Neural cell (in vitro differentiated cells): ENCODE results near the gene ADGRL3. TPM values are rescaled to one million over a fixed set of nuclear protein-coding genes. Genes with fewer than 3 reads are reported as not detected.

Experiments
- H2AFZ ChIP-seq: fragments of 200-600, 300-800 bp; sonication (generic), shearing (Covaris generic); 2 replicates; pipeline ENCODE4 v1.6.0; 2014; ENCODE audit warnings: low read depth, mild to moderate bottlenecking, antibody characterized with exemption, low read length, moderate library complexity
- H3F3A ChIP-seq: fragments of 200-600 bp; shearing (Covaris generic); 2 replicates; pipeline ENCODE4 v1.6.1; 2016; ENCODE audit warnings: mild to moderate bottlenecking, moderate library complexity, mixed read lengths, antibody characterized with exemption, low read length; ENCODE audit not compliant: insufficient read depth, poor library complexity, severe bottlenecking
- H3K27ac ChIP-seq: fragments of 200-600, 300-800 bp; sonication (generic), shearing (Covaris generic); 2 replicates; pipeline ENCODE4 v1.5.1; 2014; ENCODE audit warnings: mild to moderate bottlenecking, low read length, moderate library complexity
- H3K27me3 ChIP-seq: fragments of 300-800, 200-600 bp; sonication (generic), shearing (Covaris generic); 2 replicates; pipeline ENCODE4 v1.6.0; 2014; ENCODE audit warnings: mild to moderate bottlenecking, low read depth, low read length, moderate library complexity; ENCODE audit not compliant: insufficient read depth
- H3K36me3 ChIP-seq: fragments of 300-800, 200-600 bp; sonication (generic), shearing (Covaris generic); 2 replicates; pipeline ENCODE4 v1.5.1; 2014; ENCODE audit warnings: mild to moderate bottlenecking, antibody characterized with exemption, low read length, moderate library complexity; ENCODE audit not compliant: insufficient read depth
- H3K4me2 ChIP-seq: fragments of 300-800, 200-600 bp; sonication (generic), shearing (Covaris generic); 2 replicates; pipeline ENCODE4 v1.6.0; 2014; ENCODE audit warnings: mild to moderate bottlenecking, low read length
- H3K4me3 ChIP-seq: fragments of 300-800, 200-600 bp; sonication (generic), shearing (Covaris generic); 2 replicates; pipeline ENCODE4 v1.5.1; 2014; ENCODE audit warnings: mild to moderate bottlenecking, low read length, moderate library complexity
- H3K79me2 ChIP-seq: fragments of 200-600 bp; shearing (Covaris generic); replicated peaks from 2 replicates; pipeline ENCODE4 v1.6.0; 2014; ENCODE audit warnings: mild to moderate bottlenecking, low read length, moderate library complexity; ENCODE audit not compliant: insufficient read depth
- H3K9ac ChIP-seq: fragments of 300-800, 200-600 bp; sonication (generic), shearing (Covaris generic); 2 replicates; pipeline ENCODE4 v1.6.1; 2016; ENCODE audit warnings: mild to moderate bottlenecking, low read length, mixed read lengths
- H3K9me2 ChIP-seq: fragments of 200-600 bp; shearing (Covaris generic); 2 replicates; pipeline ENCODE4 v1.6.1; 2016; ENCODE audit warnings: mild to moderate bottlenecking, low read length, mixed read lengths; ENCODE audit not compliant: insufficient read depth
- H3K9me3 ChIP-seq: fragments of 200-600, 300-800 bp; sonication (generic), shearing (Covaris generic); 2 replicates; pipeline ENCODE4 v1.6.1; 2016; ENCODE audit warnings: mild to moderate bottlenecking, mixed run types, low read length, moderate library complexity, mixed read lengths
- H4K20me1 ChIP-seq: fragments of 200-600 bp; shearing (Covaris generic); 2 replicates; pipeline ENCODE4 v1.6.1; 2016; ENCODE audit warnings: mild to moderate bottlenecking, mixed run types; ENCODE audit not compliant: insufficient read depth
- CTCF ChIP-seq: fragments of 450-650 bp; IDR thresholded peaks from 2 replicates; pipeline ENCODE4 v1.5.1; 2014; ENCODE audit warnings: antibody characterized with exemption, mild to moderate bottlenecking, moderate library complexity; ENCODE audit not compliant: poor library complexity, severe bottlenecking
- EP300 ChIP-seq: fragments of 450-650 bp; conservative IDR thresholded peaks from 2 replicates; pipeline ENCODE4 v1.6.1; 2014; ENCODE audit warnings: antibody characterized with exemption, mild to moderate bottlenecking, moderate library complexity; ENCODE audit not compliant: poor library complexity, severe bottlenecking
- EZH2 ChIP-seq: fragments of 200-600, 300-800 bp; shearing (Covaris generic), sonication (generic); IDR thresholded peaks from 2 replicates; pipeline ENCODE4 v1.6.1; 2014; ENCODE audit warnings: antibody characterized with exemption, low read length, borderline replicate concordance, mild to moderate bottlenecking; ENCODE audit not compliant: insufficient read depth, poor library complexity, severe bottlenecking
- MXI1 ChIP-seq: fragments of 450-650 bp; conservative IDR thresholded peaks from 2 replicates; pipeline ENCODE4 v1.6.1; 2014; ENCODE audit warnings: antibody characterized with exemption, mild to moderate bottlenecking; ENCODE audit not compliant: poor library complexity, severe bottlenecking
- POLR2AphosphoS5 ChIP-seq: IDR thresholded peaks from 2 replicates; pipeline ENCODE4 v1.6.1; 2012
- RAD21 ChIP-seq: fragments of 450-650 bp; conservative IDR thresholded peaks from 2 replicates; pipeline ENCODE4 v1.6.1; 2014; ENCODE audit warnings: antibody characterized with exemption, mild to moderate bottlenecking, moderate library complexity
- SMC3 ChIP-seq: fragments of 450-650 bp; conservative IDR thresholded peaks from 2 replicates; pipeline ENCODE4 v1.6.1; 2014; ENCODE audit warnings: antibody characterized with exemption, mild to moderate bottlenecking, moderate library complexity; ENCODE audit not compliant: poor library complexity
- TAF1 ChIP-seq: IDR thresholded peaks from 2 replicates; pipeline ENCODE4 v1.6.1; 2012; ENCODE audit warnings: low read depth
- polyA plus RNA-seq: library from polyadenylated mRNA; depleted of rRNA; stranded (reverse); fragments of >200 nt; gene quantifications from 2 replicates; pipeline ENCODE4 v1.2.3, GENCODE V29; 2014
- TF ChIP-seq, protein P1 (sequence below): IDR thresholded peaks from 2 replicates; pipeline ENCODE4 v1.6.1; 2012; ENCODE audit warnings: borderline replicate concordance

ADGRL3 gene
- polyA plus RNA-seq, 1 donor from 2014 or later, result 99.4 TPM

DNA sequence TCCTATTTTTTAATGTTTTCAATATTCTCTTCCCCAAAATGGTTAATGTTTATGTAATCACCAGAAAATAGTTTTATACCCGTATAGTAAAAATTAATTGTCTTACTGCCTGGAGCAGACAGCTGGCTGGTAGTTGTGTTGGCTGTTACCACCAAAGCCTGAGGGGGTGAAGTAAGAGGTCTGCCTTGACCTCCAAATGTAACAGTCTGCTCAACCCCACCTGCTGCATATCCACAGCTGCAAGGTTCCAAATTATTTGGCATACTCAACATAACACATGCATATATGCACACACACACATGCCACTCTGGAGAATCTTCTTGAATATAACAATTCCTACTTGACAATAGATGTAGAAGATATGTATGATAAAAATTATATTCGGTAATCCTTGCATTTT lies 624.3 kb downstream of the ADGRL3 start:
- Histone ChIP-seq H3K36me3 (no peaks in the 10 kb centered on the region), H3K27ac (no peak overlapping the region), H3K4me2 (no peak overlapping the region), H2AFZ (no peak overlapping the region), H3F3A (no peaks in the 10 kb centered on the region), H3K27me3 (no peaks in the 10 kb centered on the region), H3K9me2 (no peaks in the 10 kb centered on the region), H3K9ac (no peak overlapping the region), H4K20me1 (no peaks in the 10 kb centered on the region), H3K4me3 (no peak overlapping the region), H3K79me2 (no peaks in the 10 kb centered on the region), H3K9me3 (no peaks in the 10 kb centered on the region)
- TF ChIP-seq, protein P1, sequence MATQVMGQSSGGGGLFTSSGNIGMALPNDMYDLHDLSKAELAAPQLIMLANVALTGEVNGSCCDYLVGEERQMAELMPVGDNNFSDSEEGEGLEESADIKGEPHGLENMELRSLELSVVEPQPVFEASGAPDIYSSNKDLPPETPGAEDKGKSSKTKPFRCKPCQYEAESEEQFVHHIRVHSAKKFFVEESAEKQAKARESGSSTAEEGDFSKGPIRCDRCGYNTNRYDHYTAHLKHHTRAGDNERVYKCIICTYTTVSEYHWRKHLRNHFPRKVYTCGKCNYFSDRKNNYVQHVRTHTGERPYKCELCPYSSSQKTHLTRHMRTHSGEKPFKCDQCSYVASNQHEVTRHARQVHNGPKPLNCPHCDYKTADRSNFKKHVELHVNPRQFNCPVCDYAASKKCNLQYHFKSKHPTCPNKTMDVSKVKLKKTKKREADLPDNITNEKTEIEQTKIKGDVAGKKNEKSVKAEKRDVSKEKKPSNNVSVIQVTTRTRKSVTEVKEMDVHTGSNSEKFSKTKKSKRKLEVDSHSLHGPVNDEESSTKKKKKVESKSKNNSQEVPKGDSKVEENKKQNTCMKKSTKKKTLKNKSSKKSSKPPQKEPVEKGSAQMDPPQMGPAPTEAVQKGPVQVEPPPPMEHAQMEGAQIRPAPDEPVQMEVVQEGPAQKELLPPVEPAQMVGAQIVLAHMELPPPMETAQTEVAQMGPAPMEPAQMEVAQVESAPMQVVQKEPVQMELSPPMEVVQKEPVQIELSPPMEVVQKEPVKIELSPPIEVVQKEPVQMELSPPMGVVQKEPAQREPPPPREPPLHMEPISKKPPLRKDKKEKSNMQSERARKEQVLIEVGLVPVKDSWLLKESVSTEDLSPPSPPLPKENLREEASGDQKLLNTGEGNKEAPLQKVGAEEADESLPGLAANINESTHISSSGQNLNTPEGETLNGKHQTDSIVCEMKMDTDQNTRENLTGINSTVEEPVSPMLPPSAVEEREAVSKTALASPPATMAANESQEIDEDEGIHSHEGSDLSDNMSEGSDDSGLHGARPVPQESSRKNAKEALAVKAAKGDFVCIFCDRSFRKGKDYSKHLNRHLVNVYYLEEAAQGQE, result no peak
- no peak for TF ChIP-seq CTCF

DNA sequence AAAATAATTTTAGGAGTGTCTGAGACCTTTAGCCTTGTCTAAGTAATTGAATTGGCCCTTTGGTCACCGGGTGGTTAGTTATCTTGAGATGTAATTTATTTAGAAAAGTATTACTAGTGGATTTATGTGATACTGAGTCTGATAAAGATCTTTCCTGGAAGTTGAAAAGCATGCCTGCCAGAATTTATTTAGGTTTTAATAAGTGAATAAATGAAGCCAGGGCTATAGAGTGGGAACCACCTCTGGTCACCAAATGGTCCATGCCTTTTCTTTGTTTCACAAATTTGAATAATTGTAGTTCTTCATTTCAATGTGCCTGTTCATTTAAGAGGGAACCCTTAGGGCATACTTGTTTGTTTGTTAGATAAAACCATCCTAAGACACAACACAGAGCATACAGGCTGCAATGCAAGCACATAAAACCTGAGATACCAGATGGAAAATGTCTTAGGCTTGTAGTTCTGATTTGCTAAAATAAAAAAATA lies 627.8 kb downstream of the ADGRL3 start:
- H3K9me2 ChIP-seq, result no peaks in the 10 kb centered on the region
- H3K27ac ChIP-seq, result no peak overlapping the region
- no peak overlapping the region for H3K4me2 ChIP-seq
- H3K4me3 ChIP-seq, result no peak overlapping the region
- H2AFZ ChIP-seq, result no peak overlapping the region
- H3K36me3 ChIP-seq, result no peaks in the 10 kb centered on the region
- no peaks in the 10 kb centered on the region for H3K27me3 ChIP-seq
- no peaks in the 10 kb centered on the region for H3K9me3 ChIP-seq
- H4K20me1 ChIP-seq, result no peaks in the 10 kb centered on the region
- H3F3A ChIP-seq, result no peaks in the 10 kb centered on the region
- no peaks in the 10 kb centered on the region for H3K79me2 ChIP-seq
- H3K9ac ChIP-seq, result no peak overlapping the region
- TF ChIP-seq TAF1 (no peak), EZH2 (no peak), POLR2AphosphoS5 (no peak), SMC3 (no peak), RAD21 (no peak), CTCF (no peak), EP300 (no peak), MXI1 (no peak)
- TF ChIP-seq, protein P1, result no peak
